GM18511 (cell line): ENCODE results near the gene TP53BP1.
"Not testable (repeated sequence)": the region's sequence is repeated elsewhere in the genome, so short reads cannot be mapped to it uniquely, and the experiment has no call there.

Source experiments
- ATAC-seq: cut with Tn5 transposase; IDR thresholded peaks from one replicate; pipeline ENCODE4 v1.9.1; 2021; ENCODE audit warnings: mild to moderate bottlenecking, moderate library complexity; ENCODE audit not compliant: unreplicated experiment

TP53BP1 gene

DNA sequence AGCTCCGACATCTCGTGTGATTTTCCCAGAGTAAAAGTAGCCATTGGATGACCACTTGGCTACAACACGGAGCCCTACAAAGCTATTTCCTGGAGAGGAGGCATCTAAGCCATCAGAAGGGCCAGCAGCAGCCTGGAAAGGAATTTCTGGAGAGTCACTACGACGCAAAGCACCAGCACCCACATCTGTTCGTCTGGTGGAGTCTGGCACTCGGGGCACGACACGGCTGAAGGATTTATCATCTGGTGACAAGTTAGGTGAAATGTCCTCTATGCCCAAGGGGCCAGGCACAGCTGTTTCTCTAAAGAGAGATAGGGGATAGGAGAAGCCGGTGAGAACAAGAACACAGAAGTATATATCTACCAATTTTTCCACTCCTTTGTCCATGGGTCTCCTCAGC, 72.5 kb downstream of the TP53BP1 start:
- no peak for ATAC-seq

DNA sequence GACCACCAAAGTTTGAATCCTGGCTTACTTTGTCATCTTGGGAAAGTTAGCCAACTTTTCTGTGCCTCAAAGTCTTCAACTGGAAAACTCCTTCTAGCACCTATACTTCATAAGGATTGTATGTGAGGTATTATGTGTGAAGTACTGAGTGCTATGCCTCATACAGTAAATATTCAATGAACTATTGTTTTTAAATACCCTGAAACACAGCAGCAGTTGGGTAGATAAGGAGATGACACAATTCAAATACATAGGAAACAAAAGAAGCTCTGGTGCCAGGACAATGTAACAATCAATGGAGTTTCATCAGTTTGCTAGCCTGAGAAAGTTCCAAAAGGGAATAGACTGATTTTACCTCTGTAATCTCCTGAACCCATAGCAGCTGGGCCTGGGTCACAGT, 78.8 kb downstream of the TP53BP1 start:
- ATAC-seq, result no peak

DNA sequence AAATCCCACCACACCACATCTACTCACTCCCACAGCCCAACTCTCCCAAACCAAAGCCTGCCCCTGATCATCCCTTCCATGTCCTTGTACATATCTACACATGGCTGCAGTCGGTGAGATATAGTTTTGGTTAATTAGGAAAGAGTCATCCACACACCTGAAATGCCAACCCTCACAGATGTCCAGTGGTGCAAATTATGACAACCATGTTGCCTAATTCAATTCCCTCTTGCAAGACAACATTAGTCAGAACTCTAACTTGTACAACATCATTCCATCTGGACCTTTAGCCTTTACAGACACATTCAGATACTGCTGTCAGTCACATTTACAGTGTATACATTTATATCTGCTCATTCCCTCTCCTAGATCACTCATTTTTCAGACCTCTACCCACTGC, 80.9 kb downstream of the TP53BP1 start:
- no peak for ATAC-seq

- no peak for ATAC-seq
These were observed 82.3 kb downstream of the TP53BP1 start for GRCh38 chr15:43410572-43411214.

DNA sequence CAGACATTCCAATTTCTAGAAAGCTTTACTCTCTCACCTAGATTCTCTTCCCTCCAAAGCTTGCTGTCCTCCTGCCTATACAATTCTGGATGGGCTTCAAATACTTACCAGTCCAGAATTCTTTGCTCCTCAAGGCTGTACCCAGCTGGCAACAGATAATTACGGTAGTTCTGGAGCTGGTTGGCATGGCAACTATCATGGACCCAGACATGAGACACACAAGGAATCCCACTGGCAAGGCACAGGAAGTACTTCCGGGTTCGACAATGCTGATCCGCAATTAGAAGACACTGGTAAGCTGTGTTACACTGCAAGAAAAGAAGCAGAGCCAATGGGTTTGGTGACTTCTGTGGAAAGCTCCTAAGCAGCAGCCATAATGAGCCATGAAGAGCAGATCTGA, 84.2 kb downstream of the TP53BP1 start:
- no peak for ATAC-seq

DNA sequence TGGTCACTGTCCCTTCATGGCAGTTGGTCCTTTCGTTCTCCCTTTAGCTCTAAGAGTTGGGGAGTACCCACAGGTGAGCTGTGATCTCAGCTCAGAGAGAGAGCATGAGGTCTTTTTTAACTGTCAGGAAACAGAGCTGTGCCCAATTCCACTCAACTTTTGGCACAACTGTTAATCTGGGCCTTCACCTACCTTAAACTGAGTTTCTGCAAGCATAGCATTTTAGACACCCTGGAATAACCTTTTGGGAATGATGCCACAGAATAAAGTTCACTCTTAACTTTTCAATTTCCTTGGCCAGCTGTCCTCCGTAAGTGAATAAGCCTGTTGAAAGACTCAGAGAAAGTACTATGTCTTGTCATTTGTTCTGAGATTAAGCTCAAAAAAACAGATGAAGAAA, 86.1 kb downstream of the TP53BP1 start:
- no peak for ATAC-seq

DNA sequence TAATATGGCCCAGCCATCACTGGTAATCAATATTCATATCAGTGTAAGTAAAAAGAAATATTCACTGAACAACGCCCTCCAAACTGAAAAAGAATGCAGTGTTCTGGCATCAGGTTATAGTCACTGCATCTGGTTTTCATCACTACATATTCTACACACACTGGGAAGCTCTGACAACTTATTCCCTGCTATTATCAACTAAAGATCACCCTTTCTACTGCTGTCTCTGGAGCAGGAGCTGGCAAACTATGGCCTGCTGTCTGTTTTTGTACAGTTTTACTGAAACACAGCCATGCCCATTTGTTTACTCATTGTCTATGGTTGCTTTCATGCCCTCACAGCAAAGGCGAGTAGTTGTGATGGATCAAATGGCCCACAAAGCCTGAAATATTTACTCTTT, 86.8 kb downstream of the TP53BP1 start:
- no peak for ATAC-seq

DNA sequence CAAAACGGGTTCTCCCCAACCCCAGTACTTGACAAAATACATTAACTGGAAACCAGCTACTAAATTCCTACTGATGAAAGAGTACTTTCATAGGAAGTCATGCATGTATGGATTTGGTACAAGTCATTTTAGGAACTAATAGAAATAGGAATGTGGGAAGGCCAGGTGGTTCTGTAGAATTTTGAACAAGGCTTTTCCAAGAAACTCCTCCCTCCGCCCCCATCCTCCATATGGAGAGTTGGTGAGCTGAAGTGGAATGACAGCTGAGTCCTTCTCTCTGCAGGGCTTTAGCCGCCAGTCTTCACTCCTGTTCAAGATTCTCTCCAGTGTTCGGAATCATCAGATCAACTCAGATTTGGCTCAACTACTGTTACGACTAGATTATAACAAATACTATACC, 88.8 kb downstream of the TP53BP1 start:
- no peak for ATAC-seq

- no peak for ATAC-seq
These were observed 89.3 kb downstream of the TP53BP1 start for GRCh38 chr15:43403616-43404015.

DNA sequence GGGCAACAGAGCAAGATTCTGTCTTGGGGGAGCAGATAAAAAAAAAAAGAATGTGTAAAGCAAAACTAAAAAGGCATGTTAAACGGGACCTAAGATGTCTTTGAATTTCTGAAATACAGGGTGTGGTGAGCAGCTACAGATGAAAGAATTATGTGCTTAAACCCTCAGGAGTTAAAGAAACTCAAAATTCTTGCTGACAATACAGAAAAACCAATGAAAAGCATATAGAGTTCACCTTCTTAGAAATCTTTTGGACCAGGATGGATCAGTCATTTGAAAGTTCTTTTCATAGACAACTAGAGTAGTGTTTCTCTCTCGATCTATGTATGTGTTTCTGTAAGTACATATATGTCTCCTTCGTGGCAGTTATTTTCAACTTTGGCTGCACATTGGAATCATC, 90.7 kb downstream of the TP53BP1 start:
- ATAC-seq, result no peak

DNA sequence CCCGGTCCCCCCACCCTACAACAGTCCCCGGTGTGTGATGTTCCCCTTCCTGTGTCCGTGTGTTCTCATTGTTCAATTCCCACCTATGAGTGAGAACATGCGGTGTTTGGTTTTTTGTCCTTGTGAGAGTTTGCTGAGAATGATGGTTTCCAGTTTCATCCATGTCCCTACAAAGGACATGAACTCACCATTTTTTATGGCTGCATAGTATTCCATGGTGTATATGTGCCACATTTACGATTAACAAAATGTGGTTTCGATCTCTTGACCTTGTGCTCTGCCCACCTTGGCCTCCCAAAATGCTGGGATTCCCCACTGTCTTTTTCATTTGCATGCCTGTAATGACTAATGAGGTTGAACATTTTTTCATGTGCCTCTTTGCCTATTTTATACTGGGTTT, 99.4 kb downstream of the TP53BP1 start:
- not testable (repeated sequence) for ATAC-seq

DNA sequence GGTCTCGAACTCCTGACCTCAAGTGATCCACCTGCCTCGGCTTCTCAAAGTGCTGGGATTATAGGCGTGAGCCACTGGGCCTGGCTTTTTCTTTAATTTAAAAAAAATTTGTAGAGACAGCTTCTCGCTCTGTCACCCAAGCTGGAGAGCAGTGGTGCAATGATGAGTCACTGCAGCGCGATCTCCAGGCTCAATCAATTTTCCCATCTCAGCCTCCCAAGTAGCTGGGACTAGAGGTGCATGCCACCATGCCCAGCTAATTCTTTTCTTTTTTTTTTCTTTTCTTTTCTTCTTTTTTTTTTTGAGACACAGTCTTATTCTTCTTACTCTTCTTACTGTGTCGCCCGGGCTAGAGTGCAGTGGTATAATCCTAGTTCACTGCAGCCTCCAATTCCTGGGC, 102.2 kb downstream of the TP53BP1 start:
- ATAC-seq, result no peak

DNA sequence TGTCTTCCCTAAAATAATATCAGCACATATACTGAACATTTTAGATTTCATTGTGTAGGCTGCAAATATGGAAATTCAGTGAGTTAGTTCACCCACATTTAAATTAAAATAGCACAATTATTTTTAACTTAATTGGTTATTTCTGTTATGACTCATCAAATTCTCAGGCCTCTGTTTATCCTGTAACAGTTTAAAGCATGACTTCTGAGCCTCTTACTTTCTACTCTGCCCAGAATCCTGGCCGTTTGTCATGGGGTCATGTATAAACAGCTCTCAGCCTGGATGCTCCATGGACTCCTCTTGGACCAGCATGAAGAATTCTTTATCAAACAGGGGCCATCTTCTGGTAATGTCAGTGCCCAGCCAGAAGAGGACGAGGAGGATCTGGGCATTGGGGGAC, 109.9 kb downstream of the TP53BP1 start:
- ATAC-seq, result no peak

- ATAC-seq, result no peak
These were observed 110.6 kb downstream of the TP53BP1 start for GRCh38 chr15:43382310-43382709.

DNA sequence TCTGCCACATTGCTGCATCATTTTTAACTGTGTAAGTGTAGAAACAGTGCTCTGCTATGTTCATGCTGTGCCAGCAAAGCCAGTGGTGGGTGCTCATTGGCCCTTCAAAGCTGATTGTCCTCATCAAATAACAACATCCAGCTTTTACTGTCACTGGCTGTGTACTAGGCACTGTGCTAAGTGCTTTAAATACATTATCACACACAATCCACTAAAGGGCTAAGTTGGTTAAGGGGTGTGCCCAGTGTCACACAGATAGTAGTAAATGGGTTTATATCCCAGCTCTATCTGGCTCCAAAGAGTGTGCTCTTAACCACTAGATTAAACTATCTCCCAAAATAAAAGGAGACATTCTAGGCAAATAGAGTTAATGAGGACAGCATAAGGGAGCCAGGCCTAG, 114.4 kb downstream of the TP53BP1 start:
- ATAC-seq, result no peak

DNA sequence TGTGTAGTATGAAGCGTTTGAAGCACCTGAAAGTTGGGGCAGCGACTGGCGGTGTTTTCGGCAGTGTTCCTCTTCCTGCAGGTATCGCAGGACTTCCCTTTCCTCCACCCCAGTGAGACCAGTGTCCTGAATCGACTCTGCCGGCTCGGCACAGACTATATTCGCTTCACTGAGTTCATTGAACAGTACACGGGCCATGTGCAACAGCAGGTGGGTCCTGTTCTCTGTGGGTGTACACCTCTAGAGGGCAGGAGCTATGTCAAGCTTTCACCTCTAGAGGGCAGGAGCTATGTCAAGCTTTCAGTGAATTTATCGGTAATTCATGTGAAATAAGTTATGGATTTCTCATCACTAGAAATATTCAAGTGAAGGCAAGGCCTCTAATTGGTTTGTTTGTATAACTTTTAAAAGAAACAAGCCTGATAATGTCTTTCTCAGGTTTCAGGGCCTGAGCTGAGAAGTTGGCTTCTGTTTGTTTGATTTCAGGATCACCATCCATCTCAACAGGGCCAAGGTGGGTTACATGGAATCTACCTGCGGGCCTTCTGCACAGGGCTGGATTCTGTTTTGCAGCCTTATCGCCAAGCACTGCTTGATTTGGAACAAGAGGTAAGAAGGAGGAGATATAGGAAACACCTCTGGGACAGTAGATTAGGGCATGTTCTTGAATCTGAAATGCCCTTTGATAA, 116.8 kb downstream of the TP53BP1 start:
- no peak for ATAC-seq

DNA sequence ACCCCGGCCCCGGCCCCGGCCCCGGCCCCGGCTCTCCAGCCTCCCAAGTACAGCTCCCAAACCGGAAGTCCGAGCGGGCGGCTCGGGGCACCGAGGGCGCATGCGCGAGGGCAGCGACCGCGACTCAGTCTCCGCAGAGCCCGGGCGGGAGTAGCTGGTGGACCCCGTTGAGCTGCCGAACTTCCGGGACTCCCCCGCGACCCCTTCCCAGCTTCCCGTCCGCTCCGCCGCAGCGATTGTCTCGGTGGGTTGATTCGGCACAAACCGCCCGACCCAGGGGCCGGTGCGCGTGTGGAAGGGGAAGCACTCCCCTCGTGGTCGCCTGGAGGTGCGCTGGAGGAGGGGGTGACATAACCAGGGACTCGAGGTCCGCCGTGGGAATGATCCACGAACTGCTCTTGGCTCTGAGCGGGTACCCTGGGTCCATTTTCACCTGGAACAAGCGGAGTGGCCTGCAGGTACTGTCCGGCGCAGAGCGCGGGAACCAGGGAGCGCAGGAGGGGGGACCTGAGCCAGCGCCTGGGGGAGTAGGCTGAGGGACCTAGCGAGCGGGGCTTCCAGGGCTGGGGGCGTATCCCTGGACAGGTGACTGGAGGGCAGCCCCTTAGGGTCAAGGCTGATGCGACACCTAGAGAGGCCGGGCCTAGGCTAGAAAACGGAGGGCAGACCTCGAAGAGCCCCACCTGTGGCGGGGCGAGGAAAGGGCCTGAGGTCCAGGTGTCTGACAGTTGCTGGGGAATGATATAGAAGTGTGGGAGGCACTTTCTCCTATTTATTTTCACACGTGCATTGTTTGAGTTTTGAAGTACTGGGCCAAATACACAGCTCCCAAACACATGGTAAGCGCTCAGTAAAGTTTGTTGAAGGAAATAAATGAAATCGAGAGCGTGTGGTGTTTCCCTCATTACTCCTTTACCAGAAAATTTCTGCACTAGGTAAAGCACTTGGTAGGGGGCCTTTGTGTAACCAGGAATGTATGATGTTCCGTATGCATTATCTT, 121.7 kb downstream of the TP53BP1 start, which contains the start of the genes TUBGCP4 and ZSCAN29:
TSS of gene TUBGCP4 (plus strand) at position 127 of the 1,000 bp plus-strand sequence. CDS start at position 381, 254 bp downstream.
TSS of gene ZSCAN29 (minus strand) at position 69 of the 1,000 bp plus-strand sequence. CDS start 1,130 bp downstream, outside the sequence.
- peak; percentile 89 for ATAC-seq

GRCh38 chr15:43370310-43370974, 122.5 kb downstream of the TP53BP1 start:
- ATAC-seq, result peak; percentile 40

- ATAC-seq, result no peak
These were observed 131.5 kb downstream of the TP53BP1 start for GRCh38 chr15:43361313-43361903.

GRCh38 chr15:43360821-43361220, 132.1 kb downstream of the TP53BP1 start:
- no peak for ATAC-seq
